Activated effector memory CD4-positive, alpha-beta T cell treated with Interleukin-2 at 50 U/mL for 16 hours (primary cell): Measurements from ENCODE around the gene RRP1B.
"Not testable (repeated sequence)": the region's sequence is repeated elsewhere in the genome, so short reads cannot be mapped to it uniquely, and the experiment has no call there.

Experiments used
- DNase-seq: peaks from one replicate; pipeline ENCODE4 v3.0.0-alpha.2; 2020

Gene RRP1B

DNA sequence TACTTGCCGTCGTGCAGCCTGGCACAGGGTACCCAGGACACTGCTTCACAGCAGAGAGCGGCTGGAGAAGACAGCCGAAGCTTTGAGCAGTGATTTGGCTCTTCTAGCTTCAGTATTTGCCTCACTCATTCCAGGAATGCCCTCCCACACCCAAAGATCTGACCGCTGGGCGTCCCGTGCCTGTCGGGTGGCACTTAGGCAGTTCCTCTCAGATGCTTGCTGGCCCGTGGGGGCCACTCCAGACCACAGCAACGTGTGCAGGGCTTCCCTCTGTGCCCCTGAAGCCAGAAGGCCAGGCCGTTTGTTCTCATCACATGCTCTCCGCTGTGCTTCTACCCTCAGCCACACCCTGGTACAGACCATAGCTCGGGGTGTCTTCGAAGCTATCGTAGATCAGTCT lies 17.0 kb downstream of the RRP1B start:
- DNase-seq: no peak

DNA sequence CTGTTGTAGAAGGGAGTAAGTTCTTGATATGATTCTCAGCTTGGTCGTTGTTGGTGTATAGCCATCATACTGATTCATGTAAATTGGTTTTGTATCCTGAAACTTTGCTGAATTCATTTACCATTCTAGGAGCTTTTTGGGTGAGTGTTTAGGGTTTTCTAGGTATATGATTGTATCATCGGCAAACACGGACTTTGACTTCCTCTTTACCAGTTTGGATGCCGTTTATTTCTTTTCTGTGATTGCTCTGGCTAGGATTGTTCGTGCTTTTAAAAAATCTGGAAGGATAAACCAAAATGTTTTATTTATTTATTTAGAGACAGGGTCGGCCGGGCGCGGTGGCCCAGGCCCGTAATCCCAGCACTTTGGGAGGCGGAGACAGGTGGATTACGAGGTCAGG lies 20.6 kb downstream of the RRP1B start:
- DNase-seq: no peak

DNA sequence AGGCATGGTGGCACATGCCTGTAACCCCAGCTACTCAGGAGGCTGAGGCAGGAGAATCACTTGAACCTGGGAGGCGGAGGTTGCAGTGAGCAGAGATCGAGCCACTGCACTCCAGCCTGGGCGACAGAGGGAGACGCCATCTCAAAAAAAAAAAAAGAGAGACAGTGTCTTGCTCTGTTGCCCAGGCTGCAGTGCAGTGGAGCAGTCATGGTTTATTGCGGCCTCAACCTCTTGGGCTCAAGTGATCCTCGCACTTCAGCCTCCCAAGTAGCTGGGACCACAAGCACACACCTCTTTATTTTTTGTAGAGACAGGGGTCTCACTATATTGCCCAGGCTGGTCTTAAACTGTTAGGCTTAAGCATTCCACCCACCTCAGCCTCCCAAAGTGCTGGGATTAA lies 21.1 kb downstream of the RRP1B start:
- not testable (repeated sequence) for DNase-seq

DNA sequence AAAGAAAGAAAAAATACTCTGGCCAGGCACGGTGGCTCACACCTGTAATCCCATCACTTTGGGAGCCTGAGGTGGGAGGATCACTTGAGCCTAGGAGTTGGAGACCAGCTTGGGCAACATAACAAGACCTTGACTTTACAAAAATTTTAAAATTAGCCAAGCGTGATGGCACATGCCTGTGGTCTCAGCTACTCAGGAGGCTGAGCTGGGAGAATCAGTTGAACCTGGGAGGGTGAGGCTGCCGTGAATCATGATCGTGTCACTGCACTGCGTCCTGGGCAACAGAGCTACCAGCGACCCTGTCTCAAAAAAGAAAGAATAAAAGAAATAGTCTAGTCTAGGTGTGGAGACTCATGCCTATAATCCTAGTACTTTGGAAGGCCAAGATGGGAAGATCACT lies 22.3 kb downstream of the RRP1B start:
- DNase-seq: no peak

DNA sequence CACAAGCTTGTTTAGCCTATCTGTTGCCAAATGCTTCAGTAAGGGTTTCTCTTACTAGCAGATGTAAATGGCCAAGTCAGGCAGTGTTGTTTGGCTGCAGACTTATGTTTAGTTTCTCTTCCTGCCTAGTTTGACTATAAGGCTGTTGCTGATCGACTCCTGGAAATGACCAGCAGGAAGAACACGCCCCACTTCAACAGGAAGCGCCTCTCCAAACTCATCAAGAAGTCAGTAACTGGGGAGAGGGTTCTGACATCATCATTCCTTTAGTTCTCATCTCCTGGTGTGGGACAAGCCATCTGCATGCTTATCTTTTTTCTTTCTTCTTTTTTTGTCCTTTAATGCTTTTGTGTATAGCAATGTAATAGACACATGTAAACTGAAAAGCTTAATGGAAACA lies 25.1 kb downstream of the RRP1B start:
- no peak for DNase-seq

DNA sequence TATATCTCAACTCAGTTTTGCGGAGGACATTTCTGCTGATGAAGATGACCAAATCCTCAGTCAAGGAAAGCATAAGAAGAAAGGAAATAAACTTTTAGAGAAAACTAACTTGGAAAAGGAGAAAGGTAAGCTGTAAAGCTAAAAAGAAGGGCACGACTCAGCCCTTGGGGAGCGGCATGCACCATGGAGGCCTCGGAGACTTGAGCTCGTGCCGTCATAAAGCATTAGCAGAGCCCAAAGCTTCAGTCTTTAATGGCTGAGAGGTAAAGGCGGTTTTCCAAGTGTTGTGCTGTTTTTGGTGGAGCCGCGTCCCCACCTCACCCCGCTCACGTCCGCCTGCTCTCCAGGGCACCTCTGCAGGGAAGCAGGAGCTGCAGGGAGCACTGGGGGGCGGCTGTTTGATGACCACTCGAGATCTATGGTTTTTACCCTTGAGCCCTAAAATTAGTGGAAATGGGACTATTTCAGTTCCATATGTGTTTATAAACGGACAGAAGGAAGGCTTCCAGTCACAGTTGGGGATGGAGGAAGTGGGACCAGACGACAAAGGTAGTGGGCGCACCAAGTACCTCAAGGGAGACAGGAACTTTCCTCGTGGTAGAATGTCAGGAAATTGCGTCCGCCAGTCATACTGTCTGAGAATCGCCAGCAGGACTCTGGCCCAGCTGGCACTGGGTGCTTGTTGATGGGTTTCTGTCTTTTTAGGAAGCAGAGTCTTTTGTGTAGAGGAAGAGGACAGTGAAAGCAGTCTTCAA lies 27.6 kb downstream of the RRP1B start:
- no peak for DNase-seq

DNA sequence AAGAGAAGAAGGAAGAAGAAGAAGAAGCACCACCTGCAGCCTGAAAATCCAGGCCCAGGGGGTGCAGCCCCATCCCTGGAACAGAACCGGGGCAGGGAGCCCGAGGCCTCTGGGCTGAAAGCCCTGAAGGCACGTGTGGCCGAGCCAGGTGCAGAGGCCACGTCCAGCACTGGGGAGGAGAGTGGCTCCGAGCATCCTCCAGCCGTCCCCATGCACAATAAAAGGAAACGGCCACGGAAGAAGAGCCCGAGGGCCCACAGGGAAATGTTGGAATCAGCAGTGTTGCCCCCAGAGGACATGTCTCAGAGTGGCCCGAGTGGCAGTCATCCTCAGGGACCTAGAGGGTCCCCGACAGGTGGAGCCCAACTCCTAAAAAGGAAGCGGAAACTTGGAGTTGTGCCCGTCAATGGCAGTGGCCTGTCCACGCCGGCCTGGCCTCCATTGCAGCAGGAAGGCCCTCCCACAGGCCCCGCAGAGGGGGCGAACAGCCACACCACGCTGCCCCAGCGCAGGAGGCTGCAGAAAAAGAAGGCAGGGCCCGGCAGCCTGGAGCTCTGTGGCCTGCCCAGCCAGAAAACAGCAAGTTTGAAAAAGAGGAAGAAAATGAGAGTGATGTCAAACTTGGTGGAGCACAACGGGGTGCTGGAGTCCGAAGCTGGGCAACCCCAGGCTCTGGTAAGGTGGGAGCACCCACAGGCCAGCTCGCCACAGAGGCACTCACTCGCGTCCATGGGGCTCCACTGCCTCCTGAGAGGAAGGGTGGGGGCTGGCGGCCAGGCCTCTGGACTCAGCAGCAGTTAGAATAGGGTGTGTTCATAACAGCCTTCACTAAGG lies 28.4 kb downstream of the RRP1B start:
- DNase-seq: no peak

DNA sequence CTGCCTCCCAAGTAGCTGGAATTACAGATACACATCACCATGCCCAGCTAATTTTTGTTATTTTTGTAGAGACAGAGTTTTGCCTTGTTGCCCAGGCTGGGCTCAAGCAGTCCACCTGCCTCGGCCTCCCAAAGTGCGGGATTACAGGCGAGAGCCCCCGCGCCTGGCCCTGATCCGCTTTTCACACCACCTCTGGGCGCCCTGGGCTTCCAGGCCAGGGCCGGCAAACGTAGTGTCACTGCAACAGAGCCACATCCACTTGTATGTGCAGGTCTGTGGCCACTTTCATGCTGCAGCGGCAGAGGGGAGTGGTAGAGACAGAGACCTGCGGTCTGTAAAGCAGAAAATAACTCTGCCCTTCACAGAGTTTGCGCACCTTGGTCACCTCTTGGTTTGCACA lies 29.5 kb downstream of the RRP1B start:
- DNase-seq: no peak

DNA sequence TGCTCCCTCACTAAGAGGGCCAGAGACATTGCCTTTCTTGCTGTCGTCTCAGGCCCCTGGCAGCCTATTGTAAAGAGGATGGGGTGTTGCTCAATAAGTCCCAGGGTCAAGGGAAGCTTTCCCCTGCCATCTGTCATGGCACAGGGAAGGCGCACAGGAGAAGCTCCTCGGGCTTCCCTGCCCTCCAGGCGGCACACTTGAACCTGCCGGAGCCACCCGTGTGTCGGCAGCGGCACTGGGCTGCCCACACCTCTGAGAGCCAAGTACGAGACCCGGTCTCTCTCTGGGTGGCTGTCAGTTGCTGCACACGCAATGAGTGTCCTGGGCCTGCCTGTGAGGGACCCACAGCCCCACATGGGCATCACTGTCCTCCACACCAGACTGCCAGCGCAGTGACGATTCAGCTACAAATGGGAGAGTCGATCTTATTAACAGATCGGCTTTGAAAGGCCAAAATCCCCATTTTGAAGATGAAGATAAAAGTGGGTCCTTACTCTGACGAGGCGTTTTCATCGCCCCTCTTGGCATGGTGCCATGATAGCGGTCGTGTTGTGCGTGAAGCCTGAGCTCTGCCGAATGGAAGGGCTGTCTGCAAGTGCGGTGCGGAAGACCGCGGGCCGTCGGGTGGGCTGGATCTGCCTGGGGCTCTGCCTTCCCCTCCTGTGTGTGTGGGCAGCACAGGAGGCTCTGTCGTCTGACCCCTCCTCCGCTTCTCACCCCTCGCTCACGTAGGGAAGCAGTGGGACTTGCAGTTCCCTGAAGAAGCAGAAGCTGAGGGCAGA lies 30.4 kb downstream of the RRP1B start:
- DNase-seq: no peak

DNA sequence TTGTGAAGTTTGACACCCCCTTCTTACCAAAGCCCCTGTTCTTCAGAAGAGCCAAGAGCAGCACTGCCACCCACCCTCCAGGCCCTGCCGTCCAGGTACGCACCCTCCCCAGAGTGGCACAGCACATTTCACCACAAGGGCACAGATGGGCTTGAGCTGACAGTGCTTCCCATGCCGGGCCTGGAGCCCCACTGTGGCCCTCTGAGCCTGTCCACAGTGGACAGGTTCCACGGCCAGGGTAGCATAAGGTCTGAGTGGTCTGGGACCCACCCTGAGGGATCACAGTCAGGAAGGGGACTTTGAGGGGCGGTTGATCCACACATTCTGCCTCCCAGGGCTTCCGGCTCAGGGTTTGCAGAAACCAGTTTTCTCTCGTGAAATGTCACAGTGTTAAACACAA lies 31.0 kb downstream of the RRP1B start:
- DNase-seq: no peak

DNA sequence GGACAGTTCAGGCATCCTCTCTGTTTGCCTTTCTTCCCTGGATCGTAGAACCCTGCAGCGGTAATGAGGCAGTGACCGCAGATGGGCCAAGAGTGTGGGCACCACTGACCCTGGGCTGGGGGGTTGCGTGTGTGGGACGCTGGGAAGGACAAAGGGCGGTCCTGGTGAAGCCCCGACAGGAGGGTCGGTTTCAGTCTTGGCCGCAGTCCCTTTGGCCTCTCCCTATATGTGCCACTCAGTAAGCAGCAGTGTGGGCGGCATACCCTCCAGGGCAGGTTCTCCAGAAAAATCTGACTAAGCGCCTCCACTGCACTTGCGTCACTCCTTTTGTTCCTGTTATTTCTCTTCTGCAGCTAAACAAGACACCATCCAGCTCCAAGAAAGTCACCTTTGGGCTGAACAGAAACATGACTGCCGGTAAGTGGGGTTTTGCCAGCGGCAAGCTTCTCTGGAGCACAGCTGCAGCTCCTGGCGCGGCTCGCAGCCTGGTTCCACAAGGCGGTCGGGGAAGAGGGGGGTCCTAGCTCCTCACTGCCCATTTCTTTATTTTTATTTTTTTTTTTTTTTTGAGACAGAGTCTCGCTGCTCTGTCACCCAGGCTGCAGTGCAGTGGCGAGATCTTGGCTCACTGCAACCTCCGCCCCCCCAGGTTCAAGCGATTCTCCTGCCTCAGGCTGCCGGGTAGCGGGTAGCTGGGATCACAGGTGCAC lies 31.9 kb downstream of the RRP1B start:
- no peak for DNase-seq

DNA sequence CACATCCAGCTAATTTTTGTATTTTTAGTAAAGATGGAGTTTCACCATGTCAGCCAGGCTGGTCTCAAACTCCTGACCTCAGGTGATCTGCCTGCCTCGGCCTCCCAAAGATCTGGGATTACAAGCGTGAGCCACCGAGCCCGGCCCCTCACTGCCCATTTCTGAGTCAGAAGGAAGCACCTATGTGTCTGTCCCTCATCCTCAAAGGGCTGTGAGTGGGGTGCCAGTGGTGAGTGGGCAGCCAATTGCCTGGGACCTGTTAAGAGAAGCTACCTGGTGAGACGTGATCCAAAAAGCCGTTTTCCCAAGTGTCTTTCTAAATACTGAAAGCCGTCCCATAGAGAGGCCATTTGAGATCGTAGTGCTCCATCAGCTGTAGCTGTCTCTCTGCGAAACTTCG lies 32.4 kb downstream of the RRP1B start:
- no peak for DNase-seq

DNA sequence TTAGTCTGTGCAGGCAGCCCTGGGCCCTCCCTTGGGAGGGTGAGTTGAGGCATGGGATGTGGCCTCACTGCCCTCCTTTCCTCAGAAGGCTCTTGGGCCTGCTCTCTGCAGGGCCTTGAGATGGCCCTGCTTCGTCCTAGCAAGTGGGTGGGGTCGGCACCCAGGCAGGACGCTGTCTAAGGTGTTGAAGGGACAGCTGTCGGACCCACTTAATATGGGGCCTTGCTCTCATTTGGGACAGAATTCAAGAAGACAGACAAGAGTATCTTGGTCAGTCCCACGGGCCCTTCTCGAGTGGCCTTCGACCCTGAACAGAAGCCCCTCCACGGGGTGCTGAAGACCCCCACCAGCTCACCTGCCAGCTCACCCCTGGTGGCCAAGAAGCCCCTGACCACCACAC lies 33.6 kb downstream of the RRP1B start:
- no peak for DNase-seq

DNA sequence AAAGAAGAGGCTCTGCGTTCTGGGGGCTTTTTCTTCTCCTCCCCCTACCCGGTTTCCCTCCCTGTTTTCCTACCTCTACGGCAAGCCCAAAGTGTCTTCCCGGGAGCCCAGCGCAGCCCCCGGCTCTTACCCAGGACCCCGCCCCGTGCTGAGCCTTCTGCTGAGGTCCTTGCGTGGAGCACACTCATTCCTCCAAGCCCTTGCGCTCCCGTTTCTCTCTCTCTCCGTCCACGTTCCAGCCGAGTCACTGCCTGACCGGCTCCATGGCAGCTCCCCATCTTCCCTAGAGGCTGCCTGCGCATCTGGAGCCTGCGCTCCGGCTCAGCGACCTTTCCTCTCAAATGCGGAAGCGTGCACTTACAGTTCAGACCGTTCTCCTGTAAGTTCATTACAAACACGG lies 34.6 kb downstream of the RRP1B start:
- no peak for DNase-seq

DNA sequence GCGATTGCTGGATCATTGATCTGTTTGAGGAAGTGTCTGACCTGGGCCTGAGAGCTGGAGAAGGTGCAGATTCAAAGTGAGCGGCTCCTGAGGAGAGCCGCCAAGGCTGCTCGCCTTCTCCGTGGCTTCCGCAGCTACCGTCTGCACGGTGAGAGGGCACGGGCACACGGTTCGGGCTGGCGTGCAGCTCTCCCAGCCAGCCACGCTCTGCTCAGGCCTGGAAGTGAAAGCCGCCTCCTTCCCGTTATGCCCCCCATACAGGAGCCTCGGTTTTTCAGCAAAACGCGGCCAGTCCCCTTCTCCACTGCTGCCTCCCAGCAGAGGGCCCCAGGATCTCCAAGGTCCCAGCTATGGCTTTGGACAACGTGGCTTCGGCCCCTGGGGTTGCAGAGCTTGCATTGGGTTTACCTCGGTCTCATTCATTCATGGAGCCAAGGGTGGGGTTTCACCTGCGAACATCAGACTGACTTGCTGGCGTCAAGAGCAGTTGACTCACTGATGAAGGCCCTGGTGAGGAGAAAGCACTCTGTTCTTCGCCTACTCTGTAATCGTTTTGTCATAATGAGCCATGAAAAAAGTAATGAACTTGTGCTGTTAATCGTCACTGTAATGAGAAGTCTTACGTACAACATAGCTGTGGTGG lies 35.2 kb downstream of the RRP1B start:
- no peak for DNase-seq

DNA sequence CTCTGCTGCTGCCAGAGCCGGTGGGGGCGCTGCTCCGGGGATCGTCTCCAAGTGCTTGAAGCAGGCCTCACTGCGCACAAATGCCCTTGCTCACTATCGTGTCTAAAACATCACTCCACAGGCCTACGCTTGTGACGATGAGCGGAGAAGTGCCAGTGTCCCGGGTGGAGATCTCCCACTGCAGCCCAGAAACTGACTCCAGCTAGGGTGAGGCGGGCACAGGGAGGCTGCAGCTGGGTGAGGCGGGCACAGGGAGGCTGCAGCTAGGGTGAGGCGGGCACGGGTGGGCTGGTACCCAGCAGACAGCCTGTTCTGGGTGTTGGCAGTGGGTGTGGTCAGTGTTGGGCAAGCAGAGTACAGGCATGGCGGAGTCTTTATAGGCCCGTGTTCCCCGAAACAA lies 36.9 kb downstream of the RRP1B start:
- DNase-seq: no peak

DNA sequence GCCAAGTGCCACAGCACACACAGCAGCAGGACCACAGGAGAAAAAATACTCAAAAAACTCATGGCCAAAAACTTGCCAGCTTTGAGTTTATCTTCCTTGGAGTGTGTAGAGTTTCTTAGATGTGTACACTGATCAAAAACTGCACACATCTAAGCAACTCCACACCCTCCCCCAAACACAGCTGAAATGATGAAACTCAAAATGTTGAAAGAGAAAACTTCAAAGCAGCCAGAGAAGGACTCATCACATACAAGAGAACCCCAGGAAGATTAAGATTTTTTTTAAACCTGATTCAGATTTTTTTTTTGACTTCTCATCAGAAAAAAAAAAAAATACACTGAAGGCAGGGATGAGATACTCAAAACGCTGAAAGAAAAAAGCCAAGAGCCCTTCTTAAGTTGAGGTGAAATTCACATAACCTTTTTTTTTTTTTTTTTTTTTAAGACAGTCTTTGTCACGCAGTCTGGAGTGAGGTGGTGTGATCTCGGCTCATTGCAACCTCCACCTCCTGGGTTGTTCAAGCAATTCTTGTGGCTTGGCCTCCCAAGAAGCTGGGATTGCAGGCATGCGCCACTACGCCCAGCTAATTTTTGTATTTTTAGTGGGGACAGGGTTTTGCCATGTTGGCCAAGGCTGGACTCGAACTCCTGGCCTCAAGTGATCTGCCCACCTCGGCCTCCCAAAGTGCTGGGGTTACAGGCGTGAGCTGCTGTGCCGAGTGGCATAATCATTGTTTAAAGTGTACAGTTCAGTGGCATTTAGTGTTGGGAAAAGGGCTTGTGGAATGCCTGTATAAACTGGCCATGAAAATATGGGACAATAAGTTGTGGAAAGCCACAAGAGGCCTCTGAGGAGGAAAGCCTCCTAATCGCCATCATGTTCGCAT lies 38.6 kb downstream of the RRP1B start:
- DNase-seq: no peak

DNA sequence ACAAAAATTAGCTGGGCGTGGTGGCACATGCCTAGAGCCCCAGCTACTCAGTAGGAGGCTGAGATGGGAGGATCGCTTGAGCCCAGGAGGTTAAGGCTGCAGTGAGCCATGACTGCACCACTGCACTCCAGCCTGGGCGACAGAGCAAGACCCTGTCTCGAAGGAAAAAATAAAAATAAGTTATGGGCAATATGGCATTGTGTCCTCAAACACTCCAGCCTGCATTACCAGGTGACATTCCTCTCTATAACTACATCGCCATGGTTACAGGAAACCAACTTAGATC lies 40.1 kb downstream of the RRP1B start:
- DNase-seq: not testable (repeated sequence)

DNA sequence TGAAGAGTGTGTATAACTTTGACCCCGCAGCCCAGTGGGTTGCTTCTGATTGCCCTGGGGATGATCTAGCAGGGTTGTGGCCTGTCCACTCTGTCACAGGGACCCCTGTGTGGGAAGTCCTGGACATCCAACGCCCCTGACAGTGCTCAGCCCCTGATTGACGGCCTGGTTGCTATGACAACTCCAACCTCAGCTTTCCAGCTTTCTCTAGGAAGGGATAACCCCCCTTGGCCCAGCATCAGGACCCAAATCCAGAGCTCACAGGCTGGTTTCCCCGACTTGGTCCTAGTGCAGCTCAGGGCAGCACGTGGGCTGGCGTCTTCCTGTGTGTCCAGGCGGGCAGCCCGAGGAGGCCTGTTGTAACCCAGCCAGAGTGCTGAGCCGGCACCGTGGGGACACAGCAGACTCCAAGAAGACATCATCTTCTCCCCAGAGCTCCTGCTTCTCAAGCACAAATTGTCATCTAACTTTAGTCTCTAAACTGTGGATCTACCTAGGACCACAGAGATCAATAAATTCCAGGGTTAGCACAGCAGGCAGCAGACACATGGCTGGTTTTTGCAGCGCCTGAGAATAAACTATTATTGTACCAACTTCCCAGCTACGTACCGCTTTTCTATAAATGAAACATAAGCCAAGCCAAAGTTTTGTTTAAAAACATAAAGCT lies 40.7 kb downstream of the RRP1B start:
- no peak for DNase-seq

DNA sequence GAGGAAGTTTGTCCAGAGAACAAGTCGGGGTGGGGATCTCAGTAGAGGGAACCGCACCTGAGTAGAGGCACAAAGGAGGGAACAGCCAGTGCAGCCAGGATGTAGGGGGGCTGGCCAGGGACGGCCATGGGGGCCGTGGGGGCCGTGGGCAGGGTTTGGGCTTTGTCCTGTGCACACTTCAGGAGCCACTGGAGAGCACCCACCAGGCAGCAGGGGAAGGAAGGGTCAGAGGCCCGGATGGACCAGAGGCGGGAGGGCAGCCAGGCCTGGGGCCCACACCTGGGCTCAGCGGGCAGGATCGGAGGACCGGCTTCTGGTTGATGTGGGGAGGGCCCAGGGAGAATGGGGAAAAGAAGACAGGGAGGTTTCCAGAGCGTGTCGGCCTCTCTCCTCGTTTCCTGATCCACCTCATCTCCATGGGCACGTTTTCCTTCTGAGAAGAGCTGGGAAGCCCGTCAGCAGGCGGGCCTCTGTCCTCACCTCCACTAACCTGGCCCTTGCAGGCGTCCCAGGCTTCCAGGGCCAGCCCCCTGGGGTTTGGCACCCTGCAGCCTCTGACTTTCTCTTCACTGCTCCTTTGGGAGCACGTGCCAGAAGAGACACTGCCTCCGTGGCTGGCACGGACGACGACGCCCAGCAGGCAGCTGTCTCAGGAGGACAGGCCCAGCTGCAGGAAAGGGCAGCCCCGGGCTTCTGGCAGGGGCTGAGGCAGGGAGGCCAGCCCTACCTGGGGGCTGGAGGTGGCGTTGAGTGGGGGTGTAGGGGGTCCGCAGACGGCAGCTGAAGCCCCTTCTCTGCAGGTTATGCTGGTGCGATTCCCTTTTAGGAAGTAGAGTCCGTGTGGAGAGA lies 42.8 kb downstream of the RRP1B start:
- DNase-seq: no peak

DNA sequence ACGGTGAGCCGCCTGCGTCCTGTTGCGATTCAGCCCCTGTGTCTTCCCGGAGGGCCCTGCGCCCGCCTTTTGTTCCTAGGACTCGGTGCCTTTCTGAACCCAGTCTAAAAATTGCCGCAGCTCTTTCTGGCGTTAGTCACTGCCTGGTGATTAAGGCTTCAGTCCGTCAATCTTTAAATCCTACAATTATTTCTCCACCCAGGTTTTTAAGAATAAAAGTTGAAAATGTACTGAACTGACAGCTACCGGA lies 43.4 kb downstream of the RRP1B start:
- DNase-seq: no peak
